Measurements from ENCODE around the gene CCDC110.

DNA sequence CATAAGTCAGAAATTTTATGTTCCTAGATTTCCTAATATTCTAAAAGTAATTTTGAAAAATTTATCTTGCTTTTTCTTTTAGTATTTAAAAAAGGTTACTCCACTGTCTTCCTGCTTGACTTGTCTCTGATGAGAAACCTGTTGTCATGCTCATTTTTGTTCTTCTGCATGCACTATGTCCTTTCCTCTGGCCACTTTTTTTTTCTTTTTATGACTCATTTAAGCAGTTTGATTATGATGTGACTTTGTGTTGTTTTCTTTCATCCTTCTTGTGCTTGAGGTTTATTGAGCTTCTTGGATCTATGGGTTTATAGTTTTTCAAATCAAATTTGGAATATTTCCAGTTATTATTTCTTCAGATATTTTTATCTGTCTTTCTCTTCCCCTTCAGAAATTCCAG, 33.7 kb downstream of the CCDC110 start:
- TF ChIP-seq TAF1 (IDR thresholded peaks at IDR 0.05; ENCODE audit: borderline replicate concordance, low read depth, low read length) (no peak), POLR2A (IDR thresholded peaks at IDR 0.05; ENCODE audit: low read depth, low read length) (no peak), POLR2AphosphoS5 (IDR thresholded peaks at IDR 0.05; ENCODE audit: low read depth, low read length) (no peak)
